Fibroblast of mammary gland (primary cell): ENCODE results near the gene TNS1.

ENCODE experiments used
- DNase-seq: peaks from one replicate; pipeline ENCODE4 v3.0.0-alpha.2; 2010; ENCODE audit warnings: low read depth
- H3K4me3 ChIP-seq: 2 replicates; pipeline ENCODE4 v1.5.1; 2011; ENCODE audit warnings: low read depth, mild to moderate bottlenecking, low read length, moderate library complexity; ENCODE audit not compliant: control insufficient read depth
- CTCF ChIP-seq: conservative IDR thresholded peaks from 2 replicates; pipeline ENCODE4 v1.5.1; 2011; ENCODE audit warnings: low read depth, low read length, inconsistent platforms; ENCODE audit not compliant: control insufficient read depth, insufficient read depth

The TNS1 gene

GRCh38 chr2:217755027-217755745 is 247.6 kb downstream of the TNS1 start:
- H3K4me3 ChIP-seq, result no peak overlapping the region
- no peak for TF ChIP-seq CTCF
- DNase-seq, result no peak

- no peak for TF ChIP-seq CTCF
- DNase-seq, result no peak
- no peak overlapping the region for H3K4me3 ChIP-seq
Observed at GRCh38 chr2:217753460-217754200, 249.2 kb downstream of the TNS1 start.

GRCh38 chr2:217752714-217753459 is 249.9 kb downstream of the TNS1 start:
- TF ChIP-seq CTCF, result no peak

GRCh38 chr2:217751952-217752351 is 250.8 kb downstream of the TNS1 start:
- no peak overlapping the region for H3K4me3 ChIP-seq
- DNase-seq, result no peak
- TF ChIP-seq CTCF, result no peak

More at GRCh38 chr2:217752714-217753459, 249.9 kb downstream of the TNS1 start:
- H3K4me3 ChIP-seq, result no peak overlapping the region
- DNase-seq, result no peak

DNA sequence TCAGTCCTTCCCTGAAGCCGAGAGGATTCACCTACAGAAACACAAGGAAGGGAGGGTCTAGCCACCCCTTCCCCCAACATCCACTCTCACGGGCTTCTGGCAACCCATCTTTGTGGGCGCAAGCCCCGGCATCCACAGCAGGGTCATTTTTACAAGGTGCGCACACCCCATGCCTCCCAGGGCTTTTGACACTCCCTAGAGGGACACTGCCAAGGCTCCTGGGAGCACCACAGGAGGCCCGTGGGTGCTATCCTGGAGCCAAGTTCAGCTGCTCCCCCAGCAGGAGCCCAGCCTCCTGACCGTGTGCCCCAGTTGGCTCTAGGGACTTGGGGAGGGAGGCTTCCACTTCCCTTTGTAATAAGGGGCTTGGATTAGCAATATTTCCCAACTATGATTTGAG is 251.6 kb downstream of the TNS1 start:
- no peak overlapping the region for H3K4me3 ChIP-seq
- no peak for TF ChIP-seq CTCF
- DNase-seq, result no peak
